Keratinocyte (primary cell): Measurements from ENCODE around the gene ZNF689.
"Not testable (repeated sequence)": the region's sequence is repeated elsewhere in the genome, so short reads cannot be mapped to it uniquely, and the experiment has no call there.

Experiments used
- CTCF ChIP-seq, 3 experiments: IDR thresholded peaks in 1 of 3; conservative IDR thresholded peaks in 1 of 3; optimal IDR thresholded peaks in 1 of 3; 2 replicates in 2 of 3; 3 replicates in 1 of 3; pipeline versions ENCODE3 to v1.5.1; 2011; ENCODE audit warnings: low read length in 3 of 3, mild to moderate bottlenecking in 3 of 3, moderate library complexity in 2 of 3, control low read depth in 1 of 3, inconsistent platforms in 1 of 3; ENCODE audit not compliant: insufficient read depth in 2 of 3; ENCODE audit errors: extremely low read depth in 1 of 3
- EZH2 ChIP-seq: IDR thresholded peaks from one replicate; pipeline ENCODE4 v1.6.1; 2012; ENCODE audit warnings: inconsistent platforms, mild to moderate bottlenecking, low read length, moderate library complexity

- not testable (repeated sequence) for TF ChIP-seq CTCF (optimal IDR thresholded peaks at IDR 0.05 in 1 of 3, IDR thresholded peaks at IDR 0.05 in 1 of 3, conservative IDR thresholded peaks at IDR 0.05 in 1 of 3; ENCODE audit: extremely low read depth in 1 of 3, insufficient read depth in 2 of 3, low read length in 3 of 3); EZH2
These were observed 22.3 kb upstream of the ZNF689 start for GRCh38 chr16:30632454-30632853.
